HG03342 (cell line): ENCODE measurements around the gene ARHGEF7.

ENCODE experiments used
- ATAC-seq: cut with Tn5 transposase; IDR thresholded peaks from one replicate; pipeline ENCODE4 v1.9.1; 2021; ENCODE audit warnings: mild to moderate bottlenecking, moderate library complexity; ENCODE audit not compliant: unreplicated experiment

Gene ARHGEF7

DNA sequence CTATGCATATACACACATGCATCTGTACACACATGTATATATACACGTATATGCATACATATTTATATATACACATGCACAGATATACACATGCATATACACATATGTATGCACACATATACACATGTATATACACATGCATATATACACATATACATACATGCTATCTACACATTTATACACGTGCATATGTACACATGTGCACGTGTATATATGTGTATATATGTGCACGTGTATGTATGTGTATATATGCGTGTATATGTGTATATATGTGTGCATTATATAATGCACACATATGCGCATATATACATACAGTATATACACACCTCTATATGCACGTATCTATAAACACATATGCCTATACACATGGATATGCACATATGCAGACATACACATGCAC is 17.8 kb downstream of the ARHGEF7 start:
- no peak for ATAC-seq

DNA sequence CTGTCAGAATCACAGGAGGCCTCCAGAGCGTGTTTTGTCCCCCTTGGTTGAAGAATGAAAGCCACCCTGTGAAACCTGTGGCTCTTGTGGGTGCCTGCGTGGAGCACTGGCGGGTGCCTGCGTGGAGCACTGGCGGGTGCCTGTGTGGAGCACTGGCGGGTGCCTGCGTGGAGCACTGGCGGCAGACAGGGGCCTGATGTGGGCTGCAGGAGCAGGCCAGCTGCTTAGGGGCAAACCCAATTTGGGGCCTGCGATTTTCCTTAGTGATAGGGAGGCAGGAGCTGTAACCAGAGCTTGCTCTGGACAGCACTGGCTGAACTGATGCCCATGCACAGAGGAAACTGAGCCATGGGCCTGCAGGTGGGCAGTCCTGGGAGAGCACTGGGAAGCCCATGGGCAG is 24.3 kb downstream of the ARHGEF7 start:
- ATAC-seq = no peak

DNA sequence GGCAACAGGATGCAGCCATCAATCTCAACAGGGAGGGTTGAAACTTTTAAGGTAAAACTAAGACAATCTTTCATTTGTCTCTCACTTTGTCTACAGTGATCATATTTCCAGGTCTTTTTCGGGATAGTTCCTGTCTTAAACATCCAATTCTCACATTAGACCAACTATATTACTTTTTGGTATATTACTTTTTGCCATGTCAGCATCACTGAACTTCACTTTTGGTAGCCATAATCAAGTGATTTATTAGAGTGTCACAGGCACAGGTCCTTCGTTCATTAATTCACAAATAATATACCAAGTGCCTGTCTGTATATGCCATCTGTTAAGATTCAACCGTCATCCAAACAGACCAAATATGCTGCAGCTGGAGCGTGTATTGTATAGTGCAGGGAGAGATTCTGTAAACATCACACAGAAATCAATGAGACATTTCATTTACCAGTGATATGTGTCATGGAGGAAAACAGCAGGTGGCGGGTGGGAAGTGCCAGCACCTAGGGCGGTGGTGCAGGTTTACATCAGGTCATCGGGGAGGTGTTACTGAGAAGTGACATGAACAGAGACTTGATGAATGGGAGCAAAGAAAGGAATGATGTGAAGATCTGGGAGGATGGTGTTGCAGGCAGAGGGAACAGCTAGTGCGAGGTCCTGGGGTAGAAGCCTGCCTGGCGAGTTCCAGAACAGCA is 24.9 kb downstream of the ARHGEF7 start:
- no peak for ATAC-seq

DNA sequence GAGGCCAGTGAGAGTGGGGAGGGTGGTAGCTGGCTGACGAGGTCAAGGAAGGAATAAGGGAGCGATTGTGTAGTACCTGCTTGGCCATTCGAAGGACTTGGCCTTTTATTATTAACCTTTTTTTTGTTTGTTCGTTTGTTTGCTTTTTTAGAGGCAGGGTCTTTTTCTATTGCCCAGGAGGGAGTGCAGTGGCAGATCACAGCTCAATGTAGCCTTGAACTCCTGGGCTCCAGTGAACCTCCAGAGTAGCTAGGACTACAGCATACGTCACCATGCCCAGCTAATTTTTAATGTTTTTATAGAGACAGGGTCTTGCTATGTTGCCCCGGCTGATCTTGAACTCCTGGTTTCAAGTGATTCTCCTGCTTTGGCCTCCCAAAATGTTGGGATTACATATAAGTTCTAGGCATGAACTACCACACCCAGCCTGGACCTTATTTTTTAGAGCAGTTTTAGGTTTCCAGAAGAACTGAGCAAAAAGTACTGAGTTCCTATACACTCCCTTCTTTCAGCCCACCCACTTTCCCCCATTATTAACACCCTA is 25.5 kb downstream of the ARHGEF7 start:
- ATAC-seq = no peak

DNA sequence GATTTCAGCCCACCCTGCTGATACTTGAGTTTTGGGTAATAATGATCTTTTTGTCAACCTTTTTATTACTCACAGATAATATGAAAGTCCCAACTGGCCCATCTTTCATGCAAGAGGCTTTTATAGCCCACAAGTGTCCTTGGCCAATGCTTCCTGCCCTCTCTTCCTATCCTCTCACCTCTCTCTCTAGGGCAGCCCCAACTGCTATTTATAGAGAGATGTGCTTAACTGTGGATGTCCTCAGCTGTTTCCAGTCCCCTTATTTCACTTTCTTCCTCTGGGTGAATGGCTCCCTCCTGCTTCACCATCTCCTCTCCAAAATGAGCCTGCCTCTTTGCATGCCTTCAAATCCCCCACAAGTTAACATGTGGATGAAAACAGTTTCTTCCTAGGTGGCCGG is 27.4 kb downstream of the ARHGEF7 start:
- ATAC-seq = no peak

DNA sequence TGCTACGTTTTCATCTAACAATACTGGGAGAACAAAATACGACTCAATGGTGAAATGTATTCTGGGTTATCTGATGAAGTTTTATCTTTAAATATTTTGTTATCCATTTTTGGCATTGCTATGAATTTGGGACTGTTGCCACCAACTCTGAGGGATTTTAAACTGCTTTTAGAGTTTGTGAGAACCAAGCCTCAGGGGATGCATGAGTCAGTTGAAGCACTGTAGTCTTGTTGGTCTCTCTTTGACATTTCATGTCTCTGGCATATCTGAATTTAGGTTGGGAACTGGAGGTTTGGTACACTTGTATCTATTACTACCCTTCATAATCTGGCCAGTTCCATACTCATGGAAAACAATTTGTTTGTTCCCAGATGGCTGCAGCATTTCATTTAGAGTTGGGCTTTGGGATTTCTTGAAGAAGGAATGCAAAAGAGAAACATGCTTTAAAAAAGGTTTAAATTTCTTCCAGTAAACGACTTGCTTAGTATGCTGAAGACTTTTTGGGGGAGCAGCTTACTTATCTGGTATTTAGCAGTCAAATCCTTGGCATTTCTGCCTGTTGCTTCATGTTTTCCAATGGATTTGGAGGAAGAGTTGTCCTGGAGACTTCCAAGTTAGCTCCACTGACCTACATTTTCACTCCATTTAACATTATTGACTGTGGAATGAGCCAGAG is 28.9 kb downstream of the ARHGEF7 start:
- no peak for ATAC-seq

DNA sequence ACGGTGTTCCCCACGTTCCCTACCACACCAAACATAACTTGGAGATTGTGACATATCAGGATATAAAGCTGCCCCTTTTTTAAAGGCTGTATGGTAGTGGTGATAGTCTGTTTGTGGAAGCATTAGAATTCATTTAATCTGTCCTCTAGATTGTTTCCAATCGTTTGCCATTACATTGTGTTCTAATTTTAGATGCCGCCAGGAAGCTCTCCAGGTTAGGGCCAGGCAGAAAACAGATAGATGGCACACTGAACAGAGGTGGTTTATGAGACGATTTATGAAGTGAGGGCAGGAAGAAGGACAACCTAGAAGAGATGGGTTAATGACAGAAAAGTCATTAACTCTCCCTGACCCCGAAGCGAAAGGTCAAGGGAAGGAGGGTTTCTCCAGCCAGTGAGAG is 30.0 kb downstream of the ARHGEF7 start:
- ATAC-seq = no peak

DNA sequence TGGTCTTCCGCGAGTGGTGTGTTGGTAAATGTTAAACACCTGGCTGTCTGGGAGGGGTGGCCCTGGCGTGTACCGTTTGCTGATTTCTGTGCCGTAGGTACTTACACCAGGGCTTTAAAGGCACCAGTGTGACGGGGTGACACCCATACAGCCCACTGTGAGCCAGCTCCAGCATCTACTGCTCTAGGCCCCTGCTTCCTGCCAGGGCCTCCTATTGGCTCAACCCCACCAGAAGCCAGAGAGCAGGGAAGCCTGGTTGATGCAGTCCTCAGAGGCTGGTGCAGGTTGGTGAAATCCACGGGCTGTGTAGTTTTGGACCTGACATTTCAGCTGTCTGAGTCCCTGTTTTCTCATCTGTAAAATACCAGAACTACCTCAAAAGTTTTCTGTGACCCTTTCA is 30.4 kb downstream of the ARHGEF7 start:
- ATAC-seq = no peak

DNA sequence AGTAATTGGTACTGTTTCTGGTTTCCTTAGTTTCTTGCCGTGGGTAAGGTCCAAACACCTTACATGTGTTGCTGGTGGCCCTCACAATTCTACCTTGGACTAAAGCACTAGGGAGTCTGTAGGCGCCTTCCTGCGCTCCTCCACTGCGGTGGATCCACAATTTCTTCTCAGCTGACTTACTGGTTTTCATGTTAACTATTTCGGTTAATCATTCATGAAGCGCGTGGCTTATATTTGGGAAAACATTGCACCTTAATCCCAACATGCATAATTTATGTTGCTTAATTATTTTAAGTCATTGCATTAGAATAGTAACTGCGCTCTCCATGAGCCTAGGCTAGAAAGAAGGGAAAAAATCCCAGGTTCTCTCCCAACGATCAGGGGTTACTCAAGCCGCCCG is 37.7 kb downstream of the ARHGEF7 start:
- no peak for ATAC-seq

DNA sequence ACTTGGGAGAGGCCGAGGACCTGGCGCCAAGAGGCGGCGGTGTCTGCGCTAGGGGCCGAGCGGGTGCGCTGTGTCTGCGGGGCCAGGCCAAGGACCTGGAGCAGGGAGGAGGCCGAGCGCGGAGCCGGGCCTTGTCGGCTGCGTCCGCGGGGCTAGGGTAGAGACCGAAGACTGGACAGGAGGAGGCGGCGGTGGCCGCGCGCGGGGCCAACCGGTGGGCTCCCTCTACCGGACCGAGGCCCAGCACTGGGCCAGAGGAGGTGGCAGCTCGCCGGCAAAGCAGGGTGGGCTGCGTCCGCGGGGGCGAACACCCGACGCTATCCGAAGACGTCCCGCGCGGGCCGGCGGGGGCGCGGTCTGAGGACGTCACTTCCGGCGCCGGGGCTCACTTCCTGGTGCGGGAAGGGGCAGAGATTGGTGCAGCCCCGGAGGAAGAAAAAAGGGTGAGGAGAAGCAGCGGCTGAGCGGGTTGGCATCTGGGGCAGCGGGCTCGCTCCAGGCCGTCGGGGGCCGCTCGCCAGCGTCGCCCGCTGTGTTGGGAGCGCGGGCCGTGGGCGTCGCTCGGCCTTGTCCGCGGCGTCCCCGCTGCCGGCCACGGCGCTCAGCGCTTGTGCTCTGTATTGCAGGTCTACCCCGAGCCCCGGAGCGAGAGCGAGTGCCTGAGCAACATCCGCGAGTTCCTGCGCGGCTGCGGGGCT is 38.3 kb downstream of the ARHGEF7 start:
- ATAC-seq = peak; percentile 88

DNA sequence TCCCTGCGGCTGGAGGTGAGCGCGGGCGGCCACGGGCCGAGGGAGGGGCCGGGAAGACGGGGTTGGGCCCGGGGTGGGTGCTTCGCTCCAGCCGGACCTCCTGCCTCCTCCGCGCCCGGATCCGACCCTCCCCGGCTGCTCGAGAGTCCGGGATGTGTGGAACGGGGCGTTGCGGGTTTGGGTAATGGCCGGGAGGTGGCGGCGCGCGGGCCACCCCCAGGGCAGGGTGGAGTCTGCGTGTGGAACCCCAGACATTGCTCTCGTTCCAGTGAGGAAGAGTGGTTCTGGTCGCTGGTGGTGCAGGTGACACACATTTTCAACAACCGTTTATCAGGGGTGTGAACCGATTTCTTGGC is 38.8 kb downstream of the ARHGEF7 start:
- ATAC-seq = peak; percentile 47

DNA sequence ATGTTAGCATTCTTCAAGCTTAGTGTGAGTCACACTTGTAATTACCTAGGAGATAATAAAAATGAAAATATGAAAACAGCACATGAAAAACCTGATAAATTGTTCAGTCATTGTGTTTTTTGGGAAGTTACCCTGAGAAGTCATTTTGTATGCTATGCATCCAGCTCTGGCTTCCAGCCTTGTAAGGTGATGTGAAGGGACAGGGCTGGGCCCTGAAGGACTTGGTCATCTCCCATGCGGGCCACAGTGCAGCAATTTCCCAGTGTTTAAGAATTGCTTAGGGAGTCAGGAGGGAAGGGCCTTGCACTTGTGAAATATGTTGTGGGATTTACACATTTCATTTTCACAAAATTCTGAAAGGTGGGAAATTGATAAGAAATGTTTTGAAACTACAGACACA is 41.3 kb downstream of the ARHGEF7 start:
- no peak for ATAC-seq

DNA sequence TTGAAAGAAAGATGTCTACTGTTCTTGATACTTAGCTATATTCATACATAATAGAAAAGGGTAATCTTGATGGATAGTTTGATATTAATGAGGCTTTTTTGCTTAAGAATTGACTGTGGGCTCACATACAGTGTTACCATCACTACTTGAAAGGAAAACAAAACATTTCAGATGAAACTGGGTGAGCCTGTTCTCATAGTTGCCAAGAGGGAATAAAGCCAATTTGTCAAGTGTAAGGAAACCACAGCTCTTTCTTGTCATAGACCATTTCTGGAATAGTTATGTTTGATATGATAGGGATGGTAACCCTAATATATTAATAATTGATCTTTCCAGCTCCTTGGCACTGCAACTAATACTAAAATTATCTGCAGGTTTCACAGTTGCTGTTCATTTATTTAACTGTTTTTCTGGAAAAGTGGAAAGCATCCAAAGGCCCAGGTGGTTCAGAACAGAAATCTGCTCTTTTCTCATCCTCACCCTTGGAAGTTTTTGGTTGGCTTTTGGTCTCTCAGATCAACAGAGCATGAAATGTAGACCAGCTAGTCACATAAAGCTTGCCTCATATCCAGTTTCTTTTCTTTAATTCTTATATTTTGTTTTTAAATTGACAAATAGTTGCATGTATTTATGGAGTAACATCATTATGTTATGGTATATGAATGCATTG is 43.2 kb downstream of the ARHGEF7 start:
- no peak for ATAC-seq

DNA sequence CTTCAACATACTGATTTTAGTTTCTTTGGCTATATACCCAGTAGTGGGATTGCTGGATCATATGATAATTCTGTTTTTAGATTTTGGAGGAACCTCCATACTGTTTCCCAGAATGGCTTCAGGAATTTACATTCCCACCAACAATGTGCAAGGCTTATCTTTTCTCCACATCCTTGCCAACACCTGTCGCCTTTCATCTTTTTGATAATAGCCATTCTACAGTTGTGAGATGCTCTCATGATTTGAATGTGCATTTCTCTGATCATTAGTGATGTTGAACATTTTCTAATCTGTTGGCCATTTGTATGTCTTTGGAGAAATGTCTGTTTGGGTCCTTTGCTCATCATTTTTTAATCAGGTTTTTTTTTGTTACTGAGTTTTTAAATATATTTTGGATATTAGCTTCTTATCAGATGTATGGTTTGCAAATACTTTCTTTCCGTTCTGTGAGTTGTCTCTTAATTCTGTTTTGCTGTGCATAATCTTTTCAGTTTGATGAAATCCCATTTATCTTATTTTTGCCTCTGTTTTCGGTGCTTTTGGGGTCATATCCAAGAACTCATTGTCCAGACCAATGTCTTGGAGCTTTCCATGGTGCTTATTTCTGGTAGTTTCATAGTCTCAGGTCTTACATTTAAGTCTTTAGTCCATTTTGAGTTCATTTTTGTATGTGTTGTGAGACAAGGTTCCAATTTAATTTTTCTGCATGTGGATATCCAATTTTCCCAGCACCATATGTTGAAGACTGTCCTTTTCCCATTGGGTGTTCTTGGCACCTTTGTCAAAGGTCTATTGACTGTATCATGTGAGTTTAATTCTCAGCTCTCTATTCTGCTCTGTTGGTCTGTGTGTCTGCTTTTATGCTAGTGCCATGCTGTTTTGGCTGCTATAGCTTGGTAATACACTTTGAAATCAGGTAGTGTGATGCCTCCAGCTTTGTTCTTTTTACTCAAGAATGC is 44.5 kb downstream of the ARHGEF7 start:
- no peak for ATAC-seq

DNA sequence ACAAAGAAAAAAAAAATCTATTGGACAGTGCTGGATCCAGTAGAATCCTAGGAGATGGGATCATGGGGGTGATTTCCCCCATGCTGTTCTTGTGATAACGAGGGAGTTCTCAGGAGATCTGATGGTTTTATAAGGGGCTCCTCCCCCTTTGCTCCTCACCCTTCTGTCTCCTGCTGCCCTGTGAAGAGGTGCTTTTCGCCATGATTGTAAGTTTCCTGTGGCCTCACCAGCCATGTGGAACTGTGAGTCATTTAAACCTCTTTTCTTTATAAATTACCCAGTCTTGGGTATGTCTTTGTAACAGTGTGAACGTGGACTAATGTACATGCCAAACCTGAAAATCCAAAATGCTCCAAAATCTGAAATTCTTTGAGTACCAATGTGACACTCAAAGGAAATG is 45.5 kb downstream of the ARHGEF7 start:
- ATAC-seq = no peak

DNA sequence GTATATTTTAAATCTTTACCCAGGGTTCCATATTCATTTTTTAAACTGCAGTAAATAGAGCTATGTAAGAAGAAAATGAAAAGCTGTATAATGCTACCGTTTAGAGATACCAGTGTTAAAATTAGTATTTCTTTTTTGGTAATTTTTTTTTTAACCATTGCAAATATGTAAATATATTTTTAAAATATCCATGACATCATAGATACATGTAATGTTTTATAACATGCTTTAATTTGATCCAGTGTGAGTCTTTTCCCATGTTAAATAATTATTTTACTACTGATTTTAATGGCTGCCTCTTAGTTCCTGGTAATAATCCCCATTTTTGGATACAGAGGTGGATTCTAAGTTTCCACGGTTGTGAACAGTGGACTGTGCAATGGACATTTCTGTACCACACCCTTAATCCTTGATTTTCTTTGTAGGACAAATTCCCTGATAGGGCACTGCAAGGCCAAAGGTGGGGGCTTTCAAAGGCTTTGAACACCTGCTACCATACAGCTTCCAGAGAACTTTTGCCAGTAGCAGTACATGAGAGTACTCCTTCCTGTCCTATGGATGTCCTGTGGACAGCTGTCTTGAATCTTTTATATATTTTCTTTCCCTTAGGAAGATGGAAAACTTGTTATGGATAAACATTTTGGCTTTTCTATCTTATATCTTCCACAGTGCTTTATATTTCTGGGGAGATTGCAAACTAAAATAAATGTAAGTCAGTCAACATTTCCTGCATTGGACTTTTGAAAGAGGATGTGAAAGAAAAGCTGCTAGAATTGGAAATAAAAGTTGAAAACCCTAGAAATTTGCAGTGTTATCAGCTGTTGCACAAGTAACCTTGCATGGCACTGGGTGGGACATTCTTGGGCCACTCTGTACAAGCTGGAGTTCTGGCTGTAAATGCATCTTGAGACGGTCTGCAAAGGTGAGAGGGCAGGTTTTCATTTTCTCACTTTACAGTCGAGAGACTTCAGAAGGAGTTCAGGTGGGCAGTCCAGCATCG is 46.8 kb downstream of the ARHGEF7 start:
- ATAC-seq = peak; percentile 34

DNA sequence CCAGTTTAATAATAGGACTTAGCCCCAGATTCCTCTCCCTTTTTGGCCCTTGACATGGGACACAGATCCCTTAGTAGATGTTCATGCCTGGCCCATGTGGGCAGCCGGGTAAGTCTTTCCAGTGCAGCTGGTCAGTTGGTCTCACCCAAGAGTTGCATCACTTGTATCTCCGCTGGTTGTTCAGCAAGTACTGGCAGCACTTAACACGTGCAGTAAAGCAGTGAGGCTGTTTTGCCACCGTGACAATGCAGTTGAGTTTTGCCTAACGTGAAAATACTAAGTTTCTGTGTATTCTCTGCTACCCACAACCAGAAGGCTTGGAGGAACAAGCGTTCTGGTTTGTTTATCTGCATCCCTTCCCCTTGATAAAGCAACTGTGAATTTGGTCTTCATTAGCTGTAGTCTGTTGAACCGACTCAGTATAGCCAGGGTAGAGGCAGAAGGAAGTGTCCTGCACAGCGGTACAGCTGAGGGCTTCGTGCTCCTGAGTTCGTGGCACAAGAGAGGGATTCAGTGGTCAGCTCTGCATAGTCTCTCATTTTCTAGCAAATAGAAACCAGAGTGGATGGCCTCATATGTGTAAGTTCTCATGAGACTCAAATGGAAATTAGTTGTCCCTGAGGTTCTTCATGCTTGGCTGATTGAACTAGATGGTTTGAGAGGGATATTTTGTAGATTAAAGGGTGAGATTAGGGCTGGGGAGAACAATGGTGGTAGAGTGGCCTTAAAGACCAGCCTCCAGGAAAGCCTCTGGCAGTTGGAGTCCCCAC is 50.3 kb downstream of the ARHGEF7 start:
- peak; percentile 56 for ATAC-seq

DNA sequence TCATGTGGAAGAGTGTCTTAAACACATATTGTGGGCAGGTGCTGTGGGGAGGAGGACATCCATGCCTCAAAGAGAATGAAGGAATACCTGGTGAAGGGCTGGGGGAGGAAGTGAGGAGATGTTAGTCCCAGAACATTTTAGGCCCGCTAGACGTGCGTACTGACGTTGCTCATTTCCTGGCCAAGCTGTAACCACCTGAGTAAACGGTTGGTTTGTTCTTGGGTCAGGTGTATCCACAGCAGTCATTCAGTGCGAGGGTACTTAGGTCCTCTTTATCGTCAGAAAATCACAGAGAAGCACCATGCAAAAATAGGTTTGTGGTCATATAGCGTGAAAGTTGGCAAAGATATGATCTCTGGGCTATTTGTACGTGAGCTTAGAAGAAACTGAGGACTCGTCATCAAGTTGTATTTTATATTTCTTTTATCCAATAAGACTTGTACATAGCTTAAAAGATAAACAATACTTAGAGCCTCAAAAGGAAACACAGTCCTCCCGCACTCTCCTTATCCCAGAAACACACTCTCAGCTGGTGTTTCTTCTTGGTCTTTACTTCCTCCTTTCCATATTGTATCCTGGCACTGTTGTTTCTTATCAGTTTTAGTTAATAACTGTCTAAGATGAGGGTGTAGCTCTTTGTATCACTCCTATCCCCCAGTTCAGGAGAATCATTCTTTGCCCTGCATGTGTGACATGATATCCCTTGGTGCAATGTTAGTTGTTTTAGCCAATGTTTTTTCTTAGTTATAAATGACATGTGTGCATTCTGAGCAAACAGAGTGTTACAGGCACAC is 52.0 kb downstream of the ARHGEF7 start:
- ATAC-seq = no peak
